MM.1S (cell line): Measurements from ENCODE around the gene NFKB1.

Source experiments
- EZH2 ChIP-seq: fragments of 300-600 bp; sonication (generic); optimal IDR thresholded peaks from 2 replicates; pipeline ENCODE3; 2017; ENCODE audit warnings: low read depth, mild to moderate bottlenecking, antibody characterized with exemption, low read length, mixed read lengths
- EZH2phosphoT487 ChIP-seq: fragments of 300-600 bp; sonication (generic); IDR thresholded peaks from 2 replicates; pipeline ENCODE4 v1.6.1; 2018; ENCODE audit warnings: antibody characterized with exemption, low read length
- TF ChIP-seq, protein P1 (sequence below): fragments of 300-600 bp; sonication (generic); IDR thresholded peaks from 2 replicates; pipeline ENCODE4 v1.5.1; 2016; ENCODE audit warnings: antibody characterized with exemption, low read length, mixed read lengths

DNA sequence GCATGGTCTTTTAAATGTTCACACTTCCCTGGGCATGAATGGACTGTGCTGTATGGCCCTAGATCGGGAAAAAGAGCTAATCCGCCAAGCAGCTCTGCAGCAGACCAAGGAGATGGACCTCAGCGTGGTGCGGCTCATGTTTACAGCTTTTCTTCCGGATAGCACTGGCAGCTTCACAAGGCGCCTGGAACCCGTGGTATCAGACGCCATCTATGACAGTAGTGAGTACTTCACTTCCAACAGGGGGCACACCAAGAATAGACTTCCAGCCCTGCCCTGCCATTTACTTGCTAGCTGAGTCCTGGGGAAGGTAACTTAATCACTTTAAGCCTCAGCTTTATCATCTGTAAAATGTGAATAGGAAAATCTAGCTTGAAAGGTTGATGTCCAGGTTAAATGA is 77.7 kb downstream of the NFKB1 start:
- TF ChIP-seq, protein P1, sequence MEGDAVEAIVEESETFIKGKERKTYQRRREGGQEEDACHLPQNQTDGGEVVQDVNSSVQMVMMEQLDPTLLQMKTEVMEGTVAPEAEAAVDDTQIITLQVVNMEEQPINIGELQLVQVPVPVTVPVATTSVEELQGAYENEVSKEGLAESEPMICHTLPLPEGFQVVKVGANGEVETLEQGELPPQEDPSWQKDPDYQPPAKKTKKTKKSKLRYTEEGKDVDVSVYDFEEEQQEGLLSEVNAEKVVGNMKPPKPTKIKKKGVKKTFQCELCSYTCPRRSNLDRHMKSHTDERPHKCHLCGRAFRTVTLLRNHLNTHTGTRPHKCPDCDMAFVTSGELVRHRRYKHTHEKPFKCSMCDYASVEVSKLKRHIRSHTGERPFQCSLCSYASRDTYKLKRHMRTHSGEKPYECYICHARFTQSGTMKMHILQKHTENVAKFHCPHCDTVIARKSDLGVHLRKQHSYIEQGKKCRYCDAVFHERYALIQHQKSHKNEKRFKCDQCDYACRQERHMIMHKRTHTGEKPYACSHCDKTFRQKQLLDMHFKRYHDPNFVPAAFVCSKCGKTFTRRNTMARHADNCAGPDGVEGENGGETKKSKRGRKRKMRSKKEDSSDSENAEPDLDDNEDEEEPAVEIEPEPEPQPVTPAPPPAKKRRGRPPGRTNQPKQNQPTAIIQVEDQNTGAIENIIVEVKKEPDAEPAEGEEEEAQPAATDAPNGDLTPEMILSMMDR = no peak
- TF ChIP-seq EZH2 (no peak), EZH2phosphoT487 (no peak)
